GM19099 (cell line): Measurements from ENCODE around the gene DCLK2.

ENCODE experiments used
- POLR2A ChIP-seq: IDR thresholded peaks from 3 replicates; pipeline ENCODE4 v1.6.1; 2011; ENCODE audit warnings: low read depth; ENCODE audit not compliant: insufficient read length; ENCODE audit errors: extremely low read depth

The DCLK2 gene

GRCh38 chr4:150078041-150078578, at the start of gene DCLK2:
TSS of gene DCLK2 (plus strand) at chr4:150078445. CDS start at chr4:150079028, 583 bp downstream.
- TF ChIP-seq POLR2A, result no peak

- TF ChIP-seq POLR2A, result no peak
Observed at GRCh38 chr4:150032541-150032940, 45.7 kb upstream of the DCLK2 start.

GRCh38 chr4:150033081-150033480, 45.2 kb upstream of the DCLK2 start:
- no peak for TF ChIP-seq POLR2A

GRCh38 chr4:150033901-150034300, 44.3 kb upstream of the DCLK2 start:
- no peak for TF ChIP-seq POLR2A

- no peak for TF ChIP-seq POLR2A
Observed at GRCh38 chr4:150037251-150037856, 40.9 kb upstream of the DCLK2 start.

- TF ChIP-seq POLR2A, result no peak
Observed at GRCh38 chr4:150038335-150039076, 39.7 kb upstream of the DCLK2 start.

- no peak for TF ChIP-seq POLR2A
Observed at GRCh38 chr4:150039274-150040127, 38.7 kb upstream of the DCLK2 start.

GRCh38 chr4:150044517-150044916, 33.7 kb upstream of the DCLK2 start:
- no peak for TF ChIP-seq POLR2A

GRCh38 chr4:150045410-150045809, 32.8 kb upstream of the DCLK2 start:
- TF ChIP-seq POLR2A, result no peak

- no peak for TF ChIP-seq POLR2A
Observed at GRCh38 chr4:150046728-150047217, 31.5 kb upstream of the DCLK2 start.

GRCh38 chr4:150047546-150047945, 30.7 kb upstream of the DCLK2 start:
- no peak for TF ChIP-seq POLR2A

- TF ChIP-seq POLR2A, result no peak
Observed at GRCh38 chr4:150049682-150050081, 28.6 kb upstream of the DCLK2 start.

GRCh38 chr4:150050566-150050965, 27.7 kb upstream of the DCLK2 start:
- no peak for TF ChIP-seq POLR2A

GRCh38 chr4:150051111-150051510, 27.1 kb upstream of the DCLK2 start:
- TF ChIP-seq POLR2A, result no peak

- no peak for TF ChIP-seq POLR2A
Observed at GRCh38 chr4:150055467-150055866, 22.8 kb upstream of the DCLK2 start.
